GM18858 (cell line): Measurements from ENCODE around the gene ELOA.
"Not testable (repeated sequence)": the region's sequence is repeated elsewhere in the genome, so short reads cannot be mapped to it uniquely, and the experiment has no call there.

ENCODE experiments used
- ATAC-seq: cut with Tn5 transposase; IDR thresholded peaks from one replicate; pipeline ENCODE4 v1.9.1; 2021; ENCODE audit not compliant: unreplicated experiment

Gene ELOA

GRCh38 chr1:23800400-23801337 is 57.4 kb downstream of the ELOA start, which contains the start of gene GALE:
TSS of gene GALE (minus strand) at chr1:23800754. CDS start at chr1:23799007, 1,747 bp downstream.
- ATAC-seq, result no peak

DNA sequence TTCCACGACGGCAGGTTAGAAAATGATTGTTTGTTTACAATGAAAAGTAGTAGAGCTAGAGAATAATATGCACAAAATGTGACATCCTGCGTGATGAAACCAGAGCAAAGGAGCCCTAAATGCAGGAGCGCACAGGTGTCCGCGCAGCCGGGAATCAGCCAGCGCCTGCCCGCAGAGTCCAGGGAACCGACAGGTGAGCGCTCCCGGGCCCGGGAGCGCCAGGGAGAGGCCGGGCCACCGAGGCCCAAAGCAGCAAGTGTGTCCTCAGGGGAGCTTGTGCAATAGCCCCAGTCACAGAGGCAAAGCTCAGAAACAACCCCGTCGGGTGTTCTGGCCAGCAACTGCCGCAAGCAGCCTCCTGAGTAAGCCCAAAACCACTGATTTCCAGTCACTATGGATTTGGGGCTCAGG is 58.1 kb downstream of the ELOA start:
- no peak for ATAC-seq

GRCh38 chr1:23801876-23802275 is 58.6 kb downstream of the ELOA start:
- ATAC-seq, result no peak

- ATAC-seq, result not testable (repeated sequence)
Observed at GRCh38 chr1:23802809-23803342, 59.6 kb downstream of the ELOA start.

DNA sequence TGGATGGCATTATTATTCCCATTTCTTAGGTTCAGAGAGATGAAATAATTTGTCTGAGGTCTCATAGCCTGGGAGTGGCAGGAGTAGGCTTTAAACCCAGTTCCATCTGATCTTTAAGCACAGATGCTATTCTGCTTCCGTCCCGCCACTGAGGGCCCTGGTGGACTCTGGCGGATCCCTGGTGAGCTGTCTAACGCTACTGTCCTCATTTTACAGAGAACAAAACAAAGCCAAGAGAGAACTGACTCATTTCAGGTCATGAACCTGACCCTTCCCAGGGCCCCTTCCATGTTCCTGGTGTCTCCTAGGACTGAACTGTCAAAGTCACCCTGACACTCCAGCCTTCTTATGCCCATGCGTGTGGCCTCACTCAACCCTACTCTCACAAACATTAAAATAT is 60.4 kb downstream of the ELOA start:
- no peak for ATAC-seq

DNA sequence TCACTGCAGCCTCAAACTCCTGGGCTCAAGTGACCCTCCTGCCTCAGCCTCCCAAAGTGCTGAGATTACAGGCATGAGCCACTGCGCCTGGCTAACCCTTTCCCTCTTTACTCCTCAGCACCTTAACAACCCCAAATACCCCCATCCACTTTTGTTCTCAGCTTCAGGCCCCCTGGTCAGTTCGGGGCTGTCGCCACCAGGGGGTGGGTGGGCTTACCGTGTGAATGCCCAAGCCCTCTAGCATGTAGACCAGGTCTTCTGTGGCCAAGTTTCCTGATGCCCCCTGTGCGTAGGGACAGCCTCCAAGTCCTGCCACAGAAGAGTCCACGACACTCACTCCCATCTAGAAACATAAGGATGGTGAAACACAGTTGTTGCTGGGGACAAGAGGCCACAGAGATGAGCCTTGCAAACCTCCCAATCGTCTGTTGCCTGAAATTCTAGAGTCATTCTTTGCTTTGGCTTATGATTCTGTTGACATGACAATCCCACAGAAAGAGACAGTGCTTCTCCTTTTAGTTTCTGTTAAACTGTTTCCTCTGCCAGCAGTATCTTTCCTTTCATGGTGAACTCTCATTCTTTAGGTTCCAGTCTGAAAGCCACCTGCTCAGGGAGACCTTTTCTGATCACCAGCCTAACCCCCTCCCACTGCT is 61.0 kb downstream of the ELOA start:
- no peak for ATAC-seq

GRCh38 chr1:23805025-23805424 is 61.8 kb downstream of the ELOA start:
- ATAC-seq, result no peak

DNA sequence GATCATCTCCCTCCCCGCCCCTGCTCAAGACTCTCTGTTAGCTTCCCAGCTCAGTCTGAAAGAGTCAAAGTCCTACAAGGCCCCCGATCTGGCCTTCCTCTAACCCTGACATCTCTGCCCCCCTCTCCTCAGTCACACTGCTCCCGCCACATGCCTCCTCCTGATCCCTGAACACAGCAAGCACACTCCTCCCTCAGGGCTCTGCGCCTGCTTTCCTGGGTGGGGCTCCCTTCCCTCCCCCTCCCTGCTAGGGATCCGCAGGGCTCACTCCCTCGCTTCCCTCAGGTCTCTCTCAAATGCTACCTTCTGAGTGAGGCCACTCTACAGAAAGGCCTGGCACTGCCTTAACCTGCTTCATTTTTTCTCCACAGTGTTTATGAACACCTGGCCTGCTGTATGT is 63.0 kb downstream of the ELOA start:
- ATAC-seq, result no peak

DNA sequence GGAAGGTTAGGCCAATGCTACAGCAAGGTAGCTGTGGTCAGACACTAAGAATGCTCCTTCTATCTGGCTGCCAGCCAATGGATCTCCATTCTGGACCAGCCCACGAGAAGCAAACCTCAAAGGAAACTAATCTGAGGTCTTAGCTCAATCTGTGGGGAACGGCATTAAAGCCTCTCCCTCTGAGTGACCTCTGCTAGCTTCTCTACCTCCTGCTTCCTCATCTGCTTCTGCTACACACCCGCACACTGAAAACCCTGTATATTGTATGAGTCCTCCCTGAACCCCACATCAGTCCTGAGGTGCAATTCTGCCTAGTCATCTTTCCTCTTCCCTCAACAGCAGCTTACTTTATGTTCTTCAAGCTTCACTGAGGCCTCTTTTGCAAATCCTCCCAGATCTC is 64.2 kb downstream of the ELOA start:
- no peak for ATAC-seq

GRCh38 chr1:23809751-23810171 is 66.5 kb downstream of the ELOA start:
- ATAC-seq, result no peak

DNA sequence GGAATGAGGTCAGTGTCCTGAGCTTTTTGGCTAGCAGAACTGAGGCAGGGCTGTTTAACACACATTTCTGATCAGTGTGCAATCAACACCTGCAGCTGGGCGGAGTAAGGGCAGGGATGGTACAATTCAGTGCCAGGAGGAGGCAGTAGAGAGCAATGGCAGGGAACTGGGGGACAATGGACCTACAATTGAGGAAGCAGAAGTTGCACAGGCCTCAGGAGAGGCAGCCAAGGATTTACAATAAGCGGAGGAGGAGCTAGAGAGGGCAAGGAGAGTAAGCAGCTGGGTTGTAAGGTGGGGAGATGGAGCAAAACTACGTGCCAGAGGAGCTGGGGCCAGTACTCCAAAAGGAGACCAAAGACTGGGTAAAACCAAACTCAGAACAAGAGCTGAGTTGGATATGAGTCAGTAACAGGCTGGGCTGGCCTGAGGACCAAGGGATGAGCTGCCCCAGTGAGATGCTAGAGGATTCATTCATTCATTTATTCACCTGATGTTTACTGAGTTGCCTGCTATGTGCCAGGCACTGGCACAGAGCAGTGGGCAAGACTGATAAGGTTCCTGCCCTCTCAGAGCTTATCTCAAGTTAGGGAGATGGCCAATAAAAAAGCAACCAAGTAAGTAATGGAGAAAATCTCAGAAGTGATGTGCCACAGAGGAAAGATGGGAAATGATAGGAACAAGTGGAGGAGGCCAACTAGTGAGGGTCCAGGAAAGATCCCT is 67.7 kb downstream of the ELOA start:
- ATAC-seq, result no peak
